B cell (primary cell): ENCODE data around the gene SAMM50. TPM values are rescaled to one million over a fixed set of nuclear protein-coding genes. Genes with fewer than 3 reads are reported as not detected.

Experiments used
- ATAC-seq: fragments of 200-7000 bp; cut with Tn5 transposase; one replicate; pipeline ENCODE4 v1.10.0; 2021; ENCODE audit warnings: low read depth, mild to moderate bottlenecking, moderate number of reproducible peaks, moderate library complexity
- CTCF ChIA-PET: fragments of 350-600 bp; sonication (Branson Sonifier 250); formaldehyde crosslinking; loops from one replicate; lab custom pipeline; 2021; ENCODE audit warnings: antibody characterized with exemption, inconsistent platforms; lab: Charles Lee
- POLR2A ChIA-PET: fragments of 350-600 bp; sonication (Branson Sonifier 250); formaldehyde crosslinking; loops from one replicate; lab custom pipeline; 2021; ENCODE audit warnings: antibody characterized with exemption; lab: Charles Lee
- DNase-seq: peaks from one replicate; pipeline ENCODE4 v3.0.0; 2013
- H2AFZ ChIP-seq: 2 replicates; pipeline ENCODE4 v1.6.1; 2012; ENCODE audit warnings: mild to moderate bottlenecking, low read depth, low read length; ENCODE audit not compliant: insufficient read depth, poor library complexity, severe bottlenecking
- H3K27ac ChIP-seq, 2 donors: 1 replicate in 1 of 2; 2 replicates in 1 of 2; pipeline ENCODE4 v1.5.1; 2012 to 2013; ENCODE audit warnings: low read length in 2 of 2, mild to moderate bottlenecking in 2 of 2, moderate library complexity in 1 of 2
- H3K27me3 ChIP-seq, 4 experiments: fragments of 200-600 bp in 1 of 4; sonication (generic) in 1 of 4; replicated peaks in 1 of 4; 1 replicate in 2 of 4; 2 replicates in 2 of 4; pipeline versions ENCODE4 v1.6.1 to v1.7.0; 2013 to 2016; ENCODE audit warnings: low read length in 3 of 4, mild to moderate bottlenecking in 2 of 4, mixed read lengths in 1 of 4, moderate library complexity in 1 of 4; ENCODE audit not compliant: insufficient read depth in 4 of 4, control insufficient read depth in 3 of 4; ENCODE audit errors: control extremely low read depth in 1 of 4
- H3K36me3 ChIP-seq, 2 experiments: replicated peaks in 1 of 2; 1 replicate in 1 of 2; 2 replicates in 1 of 2; pipeline versions ENCODE4 v1.6.1 to v1.7.1; 2013; ENCODE audit warnings: low read length in 1 of 2; ENCODE audit not compliant: insufficient read depth in 2 of 2, control insufficient read depth in 1 of 2; ENCODE audit errors: control extremely low read depth in 1 of 2, extremely low read depth in 1 of 2
- H3K4me1 ChIP-seq, 2 donors: fragments of 200-600 bp in 1 of 2; sonication (generic) in 1 of 2; 1 replicate in 1 of 2; 2 replicates in 1 of 2; pipeline versions ENCODE4 v1.5.1 to v1.6.1; 2013 to 2017; ENCODE audit warnings: low read length in 2 of 2; ENCODE audit not compliant: control insufficient read depth in 2 of 2, insufficient read depth in 2 of 2
- H3K4me2 ChIP-seq: replicated peaks from 2 replicates; pipeline ENCODE3; 2012; ENCODE audit warnings: mild to moderate bottlenecking, low read depth, low read length; ENCODE audit not compliant: poor library complexity, severe bottlenecking
- H3K4me3 ChIP-seq, 5 experiments: fragments of 200-600 bp in 1 of 5; sonication (generic) in 1 of 5; 1 replicate in 3 of 5; 2 replicates in 2 of 5; pipeline versions ENCODE4 v1.5.1 to v1.7.0; 2011 to 2016; ENCODE audit warnings: low read length in 4 of 5, mild to moderate bottlenecking in 4 of 5, low read depth in 2 of 5, control low read depth in 1 of 5, moderate library complexity in 1 of 5; ENCODE audit not compliant: insufficient read depth in 1 of 5; ENCODE audit errors: control extremely low read depth in 1 of 5, extremely low read depth in 1 of 5
- H3K79me2 ChIP-seq: fragments of 200-600 bp; sonication (generic); one replicate; pipeline ENCODE4 v1.6.0; 2016; ENCODE audit warnings: low read length; ENCODE audit not compliant: control insufficient read depth, insufficient read depth
- H3K9ac ChIP-seq: fragments of 200-600 bp; sonication (generic); 2 replicates; pipeline ENCODE4 v1.6.1; 2017; ENCODE audit warnings: mild to moderate bottlenecking, low read length, moderate library complexity
- H3K9me3 ChIP-seq, 3 donors: one replicate each; pipeline versions ENCODE4 v1.6.1 to v1.7.1; 2013; ENCODE audit warnings: low read length in 2 of 3; ENCODE audit not compliant: control insufficient read depth in 2 of 3, insufficient read depth in 1 of 3; ENCODE audit errors: control extremely low read depth in 1 of 3
- H4K20me1 ChIP-seq: 2 replicates; pipeline ENCODE4 v1.6.0; 2012; ENCODE audit warnings: mild to moderate bottlenecking, low read length; ENCODE audit not compliant: insufficient read depth, control insufficient read depth, poor library complexity, severe bottlenecking
- H3K27ac Mint-ChIP-seq: one replicate; pipeline ENCODE4 v1.8.0; 2021; ENCODE audit warnings: mixed read lengths
- H3K27me3 Mint-ChIP-seq: one replicate; pipeline ENCODE4 v1.8.0; 2021; ENCODE audit warnings: mixed read lengths
- H3K4me1 Mint-ChIP-seq: one replicate; pipeline ENCODE4 v1.8.0; 2021; ENCODE audit warnings: mixed read lengths
- H3K4me3 Mint-ChIP-seq: one replicate; pipeline ENCODE4 v1.8.0; 2021; ENCODE audit warnings: mixed read lengths
- H3K9me3 Mint-ChIP-seq: one replicate; pipeline ENCODE4 v1.8.0; 2022; ENCODE audit warnings: mixed read lengths; ENCODE audit not compliant: insufficient read depth
- CTCF ChIP-seq: fragments of 200-600 bp; IDR thresholded peaks from one replicate; pipeline ENCODE4 v1.8.0; 2022; ENCODE audit warnings: antibody characterized with exemption, mild to moderate bottlenecking
- EZH2 ChIP-seq: IDR thresholded peaks from 2 replicates; pipeline ENCODE4 v1.6.1; 2012; ENCODE audit warnings: borderline replicate concordance, low read depth, mild to moderate bottlenecking, moderate library complexity, low read length; ENCODE audit not compliant: insufficient read depth, poor library complexity, severe bottlenecking
- WGBS: methylation state at CpG from one replicate; pipeline ENCODE4 v1.1.5; 2013; ENCODE audit warnings: missing lambda C conversion rate; ENCODE audit not compliant: insufficient coverage; 5-methylcytosine and 5-hydroxymethylcytosine counted together
- intact Hi-C: fragments of 100-400 bp; cut with micrococcal nuclease; formaldehyde crosslinking; loops from one replicate; pipeline ENCODE4 v1.10.0; 2022
- polyA plus RNA-seq: library from polyadenylated mRNA; depleted of rRNA; stranded (reverse); fragments of >200 nt; gene quantifications from 2 replicates; pipeline ENCODE4 v1.2.3, GENCODE V29; 2012
- total RNA-seq, 2 donors: library from RNA; stranded (reverse); fragments of 120-200 nt in 1 of 2; gene quantifications; 1 replicate in 1 of 2; 2 replicates in 1 of 2; pipeline versions ENCODE4 v1.2.3 to v1.2.4, GENCODE V29; 2013 to 2022

SAMM50 gene
- total and polyA plus RNA-seq, 2 donors (not counting 1 experiment from before 2014, with no cell fraction given) = 18.8 to 43.2 TPM

GRCh38 chr22:44037519-44038375 lies 82.5 kb downstream of the SAMM50 start:
- Histone ChIP-seq H3K79me2 (peaks cover 83% of the 10 kb centered on the region), H3K9me3 (no peaks in the 10 kb centered on the region), H4K20me1 (peaks cover 42% of the 10 kb centered on the region), H3K36me3 (peaks cover 0 to 2% of the 10 kb centered on the region in 2 experiments), H3K4me1 (peaks cover 10 to 11% of the 10 kb centered on the region in 2 donors), H3K4me3 (no peak overlapping the region), H3K4me2 (no peak overlapping the region), H3K9ac (no peak overlapping the region), H3K27me3 (no peaks in the 10 kb centered on the region), H2AFZ (no peak overlapping the region), H3K27ac (no peak overlapping the region)
- no peaks in the 10 kb centered on the region for H3K27me3 Mint-ChIP-seq
- peaks cover 25% of the 10 kb centered on the region for H3K4me1 Mint-ChIP-seq
- H3K4me3 Mint-ChIP-seq = no peak overlapping the region
- ATAC-seq = no peak
- DNase-seq = no peak
- ChIA-PET CTCF (interaction anchor here (1.3 kb wide), 1 partner anchor 45 kb away, joined by 6 read pairs; no protein-coding TSS in a partner anchor), POLR2A (no interaction called here)
- TF ChIP-seq CTCF = no peak
- no peak for TF ChIP-seq EZH2
- no peaks in the 10 kb centered on the region for H3K9me3 Mint-ChIP-seq
- H3K27ac Mint-ChIP-seq = no peak overlapping the region
- intact Hi-C loops = no loop called here
- 95% methylated on average over 9 of the region's 9 CpGs for WGBS

GRCh38 chr22:44039566-44040171 lies 84.4 kb downstream of the SAMM50 start:
- CTCF ChIA-PET = interaction anchor here (0.7 to 1.5 kb wide), 3 partner anchors 13 to 46 kb away, joined by 3 to 5 read pairs (median 3); no protein-coding TSS in a partner anchor

More at GRCh38 chr22:44039566-44040171, 84.4 kb downstream of the SAMM50 start:
- DNase-seq = no peak
- ATAC-seq = no peak
- Histone ChIP-seq H3K9ac (no peak overlapping the region), H4K20me1 (peaks cover 41% of the 10 kb centered on the region), H3K27ac (no peak overlapping the region), H3K4me3 (no peak overlapping the region), H3K27me3 (no peaks in the 10 kb centered on the region), H3K79me2 (peaks cover 75% of the 10 kb centered on the region), H3K9me3 (no peaks in the 10 kb centered on the region), H2AFZ (no peak overlapping the region), H3K36me3 (peaks cover 0 to 2% of the 10 kb centered on the region in 2 experiments), H3K4me1 (peaks cover 21 to 24% of the 10 kb centered on the region in 2 donors), H3K4me2 (no peak overlapping the region)
- WGBS = 86% methylated on average over 5 of the region's 8 CpGs
- TF ChIP-seq CTCF (no peak), EZH2 (no peak)
- H3K4me3 Mint-ChIP-seq = no peak overlapping the region
- no peaks in the 10 kb centered on the region for H3K9me3 Mint-ChIP-seq
- no peak overlapping the region for H3K27ac Mint-ChIP-seq
- peaks cover 37% of the 10 kb centered on the region for H3K4me1 Mint-ChIP-seq
- POLR2A ChIA-PET = no interaction called here
- no peaks in the 10 kb centered on the region for H3K27me3 Mint-ChIP-seq
- intact Hi-C loops = no loop called here
